ENCODE data around the gene TFRC. TPM values are rescaled to one million over a fixed set of nuclear protein-coding genes. Genes with fewer than 3 reads are reported as not detected.

The TFRC gene
- total RNA-seq, 1 donor from 2014 or later: 140 TPM

- Mint-ChIP-seq H3K9me3 (no peaks in the 10 kb centered on the region), H3K36me3 (no peaks in the 10 kb centered on the region), H3K4me1 (ENCODE audit: unreplicated experiment) (no peaks in the 10 kb centered on the region), H3K27ac (no peak overlapping the region), H3K4me3 (no peak overlapping the region), H3K27me3 (peaks cover 21% of the 10 kb centered on the region)
- TF ChIP-seq CTCF (conservative IDR thresholded peaks at IDR 0.05): no peak
- no peak for DNase-seq (ENCODE audit: extremely low spot score, unreplicated experiment)
Observed at GRCh38 chr3:196012941-196013476, 68.9 kb downstream of the TFRC start.

GRCh38 chr3:196012481-196012880 is 69.4 kb downstream of the TFRC start:
- Mint-ChIP-seq H3K36me3 (no peaks in the 10 kb centered on the region), H3K27ac (no peak overlapping the region), H3K4me1 (ENCODE audit: unreplicated experiment) (no peaks in the 10 kb centered on the region), H3K9me3 (no peaks in the 10 kb centered on the region), H3K4me3 (no peak overlapping the region), H3K27me3 (peaks cover 21% of the 10 kb centered on the region)
- no peak for DNase-seq (ENCODE audit: extremely low spot score, unreplicated experiment)
- TF ChIP-seq CTCF (conservative IDR thresholded peaks at IDR 0.05): no peak

- no peak overlapping the region for H3K27ac Mint-ChIP-seq
- no peaks in the 10 kb centered on the region for H3K4me1 Mint-ChIP-seq (ENCODE audit: unreplicated experiment)
- H3K4me3 Mint-ChIP-seq: no peak overlapping the region
- no peak for TF ChIP-seq CTCF (conservative IDR thresholded peaks at IDR 0.05)
- H3K36me3 Mint-ChIP-seq: no peaks in the 10 kb centered on the region
- no peaks in the 10 kb centered on the region for H3K9me3 Mint-ChIP-seq
- H3K27me3 Mint-ChIP-seq: peaks cover 18% of the 10 kb centered on the region
- DNase-seq (ENCODE audit: extremely low spot score, unreplicated experiment): no peak
Observed at GRCh38 chr3:196009456-196009855, 72.4 kb downstream of the TFRC start.

- H3K4me3 Mint-ChIP-seq: no peak overlapping the region
- no peaks in the 10 kb centered on the region for H3K36me3 Mint-ChIP-seq
- TF ChIP-seq CTCF (conservative IDR thresholded peaks at IDR 0.05): no peak
- H3K4me1 Mint-ChIP-seq (ENCODE audit: unreplicated experiment): no peaks in the 10 kb centered on the region
- H3K27ac Mint-ChIP-seq: no peak overlapping the region
- H3K27me3 Mint-ChIP-seq: peaks cover 18% of the 10 kb centered on the region
- no peaks in the 10 kb centered on the region for H3K9me3 Mint-ChIP-seq
- DNase-seq (ENCODE audit: extremely low spot score, unreplicated experiment): no peak
Observed at GRCh38 chr3:196008929-196009328, 73.0 kb downstream of the TFRC start.

- Mint-ChIP-seq H3K4me1 (ENCODE audit: unreplicated experiment) (no peaks in the 10 kb centered on the region), H3K4me3 (no peak overlapping the region), H3K27ac (no peak overlapping the region), H3K27me3 (peaks cover 18% of the 10 kb centered on the region), H3K36me3 (no peaks in the 10 kb centered on the region), H3K9me3 (no peaks in the 10 kb centered on the region)
- no peak for DNase-seq (ENCODE audit: extremely low spot score, unreplicated experiment)
- TF ChIP-seq CTCF (conservative IDR thresholded peaks at IDR 0.05): no peak
Observed at GRCh38 chr3:196008387-196008786, 73.5 kb downstream of the TFRC start.
